Inferior parietal cortex (tissue), 1 donor: Measurements from ENCODE around the gene CACNG3.

Experiments
- DNase-seq: peaks from one replicate; pipeline ENCODE4 v3.0.0-alpha.2; 2016; ENCODE audit errors: extremely low spot score

CACNG3 gene

DNA sequence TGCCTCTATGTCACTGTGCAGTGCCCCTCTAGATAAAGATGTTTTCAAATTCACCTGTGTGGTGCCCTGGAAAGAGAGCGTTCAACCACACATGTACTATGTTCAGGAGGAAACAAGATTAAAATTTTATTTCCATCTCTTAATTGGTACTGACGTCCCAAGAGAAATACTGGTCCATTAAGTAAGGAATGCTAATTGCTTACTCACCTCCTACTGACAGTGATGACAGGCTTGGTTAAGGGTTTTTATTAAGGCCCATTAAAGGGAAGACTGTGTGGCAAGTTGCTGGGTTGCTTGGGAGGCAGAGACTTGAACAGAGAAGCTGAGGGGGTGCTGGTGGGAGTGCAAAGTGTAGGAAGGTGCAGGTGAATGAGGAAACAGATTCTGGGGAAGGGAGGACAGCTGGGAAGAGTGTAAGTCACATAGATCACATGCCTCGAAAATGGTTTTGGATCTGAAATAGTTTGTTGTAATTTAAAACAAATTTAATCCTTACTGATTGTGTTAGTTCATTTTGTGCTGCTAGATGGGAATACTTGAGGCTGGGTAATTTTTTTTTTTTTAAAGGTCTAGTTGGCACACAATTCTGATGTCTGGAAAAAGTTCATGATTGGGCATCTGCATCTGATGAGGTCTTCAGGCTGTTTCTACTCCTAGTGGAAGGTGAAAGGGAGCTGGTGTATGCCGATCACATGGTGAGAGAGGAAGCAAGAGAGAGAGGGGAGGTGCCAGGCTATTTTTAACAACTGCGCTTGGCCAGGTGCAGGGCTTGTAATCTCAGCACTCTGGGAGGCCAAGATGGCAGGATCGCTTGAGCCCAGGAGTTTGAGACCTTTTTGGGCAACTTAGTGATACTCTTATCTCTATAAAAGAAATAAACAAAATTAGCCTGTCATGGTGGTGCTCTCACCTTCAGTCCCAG is 140.5 kb downstream of the CACNG3 start:
- no peak for DNase-seq

DNA sequence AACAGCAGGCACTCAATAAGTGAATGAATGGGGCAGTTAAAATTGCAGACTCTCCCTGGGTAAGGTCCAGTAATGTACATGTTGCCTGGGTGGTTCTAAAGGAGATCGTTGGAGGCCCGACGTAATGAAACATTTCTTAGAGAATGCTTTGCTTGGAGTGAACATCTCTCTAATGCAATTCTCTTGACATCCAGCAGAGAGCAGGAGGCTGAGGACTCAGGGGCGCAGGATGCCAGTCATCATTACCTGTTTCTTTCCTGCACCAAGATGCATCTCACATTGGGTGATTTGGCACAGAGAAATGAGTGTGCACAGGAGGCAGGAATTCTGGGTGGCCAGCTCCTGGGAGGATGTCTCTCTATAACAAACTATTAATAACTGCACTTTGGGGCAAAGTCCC is 152.9 kb downstream of the CACNG3 start:
- no peak for DNase-seq
